GM21528 (cell line): ENCODE measurements around the gene KIAA0930.
A peak's percentile ranks its signal among the peaks of the same experiment; 100 is the strongest.

Experiments
- ATAC-seq: cut with Tn5 transposase; IDR thresholded peaks from one replicate; pipeline ENCODE4 v1.9.1; 2021; ENCODE audit warnings: mild to moderate bottlenecking, moderate library complexity; ENCODE audit not compliant: unreplicated experiment, low FRiP score

The KIAA0930 gene

DNA sequence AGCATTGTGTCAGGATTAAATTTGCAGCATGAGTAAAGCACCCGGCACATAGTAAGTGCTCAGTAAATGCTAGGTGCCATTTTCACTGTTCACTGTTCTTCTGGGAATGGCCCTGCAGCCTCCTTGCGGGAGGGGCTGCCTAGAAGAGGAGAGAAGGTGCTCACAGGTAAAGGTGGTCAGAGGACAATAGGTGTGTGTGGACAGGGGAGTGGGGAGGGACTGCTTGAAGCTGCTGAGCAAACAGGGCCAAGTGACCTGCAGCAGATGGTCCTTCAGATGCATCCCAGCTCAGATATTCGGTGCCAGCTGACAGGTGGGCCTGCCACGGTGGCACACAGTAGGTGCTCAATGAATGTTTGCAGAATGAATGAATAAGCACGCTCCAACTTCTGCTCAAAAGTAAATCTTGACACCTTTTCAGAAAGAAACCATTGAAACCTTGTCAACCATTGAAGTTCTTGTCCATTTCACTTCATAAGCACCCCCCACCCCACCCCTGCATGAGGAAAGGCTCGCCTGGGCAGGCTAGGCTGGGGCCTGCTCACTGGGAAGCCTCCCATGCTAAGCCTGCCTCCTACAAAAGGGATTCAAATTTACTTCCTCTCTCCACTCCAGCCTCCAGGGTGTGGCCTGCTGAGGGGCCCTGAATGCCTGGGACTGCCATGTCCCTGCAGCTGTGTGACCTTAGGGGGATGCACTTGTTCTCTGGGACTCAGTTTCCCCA is 1.6 kb downstream of the KIAA0930 start:
- ATAC-seq, result no peak

DNA sequence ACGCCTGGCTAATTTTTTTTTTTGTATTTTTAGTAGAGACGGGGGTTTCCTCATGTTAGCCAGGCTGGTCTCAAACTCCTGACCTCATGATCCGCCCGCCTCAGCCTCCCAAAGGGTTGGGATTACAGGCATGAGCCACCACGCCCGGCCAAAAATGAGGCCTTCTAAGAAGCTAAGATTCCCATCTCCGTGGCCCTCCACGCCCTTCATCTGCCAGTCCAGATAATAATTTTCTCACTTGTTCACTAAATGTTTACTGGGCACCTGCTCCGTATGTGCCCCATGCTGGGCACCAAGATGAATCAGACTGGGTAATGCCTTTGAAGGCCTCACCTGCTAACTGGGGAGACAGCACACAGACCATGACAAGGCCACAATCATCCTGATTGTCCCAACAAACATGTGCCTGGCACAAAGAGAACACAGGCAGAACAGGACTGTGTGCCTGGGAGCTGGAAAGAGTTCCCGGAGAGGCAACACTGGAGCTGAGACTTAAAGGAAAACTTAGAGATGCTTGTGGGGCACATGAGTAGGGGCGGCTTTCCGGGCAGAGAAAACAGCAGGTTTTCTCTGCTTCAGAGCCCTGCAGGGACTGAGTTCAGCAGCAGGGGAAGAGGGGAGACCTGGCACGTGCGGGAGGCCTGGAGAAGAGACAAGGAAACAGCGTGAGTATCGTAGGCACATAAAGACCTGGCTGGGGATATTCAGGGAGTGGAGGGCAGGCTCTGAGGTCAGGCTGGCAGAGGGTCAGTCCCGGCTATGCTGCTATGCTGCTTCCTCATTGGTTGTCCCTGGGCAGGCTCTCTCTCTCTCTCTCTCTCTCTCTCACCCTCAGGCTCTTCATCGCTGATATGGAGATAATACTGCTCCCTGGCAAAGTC is 2.4 kb downstream of the KIAA0930 start:
- ATAC-seq, result no peak

DNA sequence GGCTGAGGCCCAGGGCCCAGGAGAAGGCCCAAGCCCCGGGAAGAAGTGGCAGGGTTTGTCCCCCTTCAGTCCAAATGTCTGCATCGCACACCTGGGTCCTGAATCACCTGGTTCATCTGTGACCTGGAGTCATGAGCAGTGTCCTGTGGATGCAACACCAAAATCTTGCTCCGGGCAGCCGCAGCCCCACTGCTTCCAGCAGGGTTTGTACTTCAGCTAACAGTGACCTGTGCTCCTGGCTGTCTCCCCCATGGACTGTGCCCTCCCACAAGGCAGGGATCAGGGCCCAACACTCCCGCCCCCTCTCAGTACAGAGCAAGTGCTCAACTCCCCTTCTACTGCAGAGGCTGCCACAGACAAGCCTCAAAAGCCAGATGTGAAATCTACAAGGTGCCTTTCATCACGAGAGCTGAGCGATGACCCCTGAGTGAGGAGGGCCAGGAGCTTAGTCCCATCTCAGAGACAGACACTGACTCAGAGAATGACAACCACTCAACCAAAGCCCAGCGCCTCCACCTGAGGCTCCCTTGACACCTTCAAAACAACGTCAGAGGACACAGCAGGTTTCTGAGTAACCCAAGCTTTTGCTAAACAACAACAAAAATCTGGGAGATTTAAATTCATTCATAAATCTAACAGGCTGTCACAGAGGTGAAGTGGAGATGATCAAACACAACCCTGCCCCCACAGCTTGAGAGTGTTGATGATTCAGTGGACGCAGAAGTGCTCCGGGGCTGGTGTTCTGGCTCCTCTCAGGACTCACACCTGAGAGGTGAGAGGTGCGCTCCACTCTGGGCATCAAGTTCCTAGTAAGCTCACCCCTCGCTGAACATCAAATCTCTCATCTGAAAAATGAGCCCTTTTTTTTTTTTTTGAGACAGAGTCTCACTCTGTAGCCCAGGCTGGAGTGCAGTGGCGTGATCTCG is 3.4 kb downstream of the KIAA0930 start:
- no peak for ATAC-seq

DNA sequence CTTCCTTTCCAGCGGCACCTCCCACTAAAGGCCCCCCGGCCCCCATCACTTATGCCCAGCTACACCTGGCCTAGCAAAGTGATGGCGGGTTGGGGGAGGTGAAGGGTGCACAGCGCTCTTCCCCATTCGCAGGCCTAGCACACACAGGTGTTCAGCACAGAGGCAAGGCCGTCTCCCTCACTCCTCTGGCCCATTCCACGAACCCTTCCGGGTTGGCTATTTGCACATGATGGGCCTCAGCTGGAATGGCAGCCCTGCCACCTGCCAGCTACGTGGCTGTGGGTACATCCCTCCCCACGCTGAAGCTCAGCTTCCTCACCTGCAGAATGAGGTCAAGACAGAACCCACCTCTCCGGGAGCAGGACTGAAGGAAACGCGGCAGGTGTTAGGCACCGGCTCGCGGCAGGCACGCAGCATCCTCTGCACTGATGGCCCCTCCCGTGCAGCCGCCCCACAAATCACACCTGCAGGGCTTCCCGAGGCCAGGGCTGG is 4.8 kb downstream of the KIAA0930 start:
- peak; percentile 16 for ATAC-seq

DNA sequence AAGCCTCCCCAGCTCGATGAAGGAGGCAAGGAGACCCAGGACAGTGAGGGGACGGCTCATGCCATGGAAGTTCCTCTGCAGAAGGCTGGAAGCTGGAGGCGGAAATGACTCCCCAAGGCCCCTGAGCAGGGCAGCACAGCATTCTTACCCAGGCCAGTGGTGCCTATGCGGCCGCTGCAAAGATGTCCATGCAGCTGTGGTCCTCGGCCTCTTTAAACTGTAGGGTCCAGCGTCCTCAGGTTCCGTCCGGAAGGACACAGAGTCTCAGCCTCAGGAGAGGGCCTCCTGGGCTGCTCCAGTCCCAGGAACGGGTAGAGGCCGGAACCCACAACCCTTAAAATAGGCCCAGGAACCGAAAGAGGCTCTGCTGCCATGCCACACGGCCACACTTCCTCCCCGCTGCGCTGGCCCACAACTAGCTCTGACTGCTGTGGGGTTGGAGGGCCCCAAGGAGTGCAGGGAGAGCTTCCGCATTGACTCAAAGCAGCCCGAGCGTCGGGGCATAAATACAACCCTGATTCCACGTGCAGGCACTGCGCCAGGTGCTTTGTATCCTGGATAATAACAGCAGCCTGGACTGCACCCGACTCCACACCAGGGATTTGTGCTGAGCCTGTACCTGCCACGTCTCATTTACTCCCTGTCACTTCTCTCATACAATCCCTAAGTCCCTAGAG is 5.5 kb downstream of the KIAA0930 start:
- peak; percentile 58 for ATAC-seq

DNA sequence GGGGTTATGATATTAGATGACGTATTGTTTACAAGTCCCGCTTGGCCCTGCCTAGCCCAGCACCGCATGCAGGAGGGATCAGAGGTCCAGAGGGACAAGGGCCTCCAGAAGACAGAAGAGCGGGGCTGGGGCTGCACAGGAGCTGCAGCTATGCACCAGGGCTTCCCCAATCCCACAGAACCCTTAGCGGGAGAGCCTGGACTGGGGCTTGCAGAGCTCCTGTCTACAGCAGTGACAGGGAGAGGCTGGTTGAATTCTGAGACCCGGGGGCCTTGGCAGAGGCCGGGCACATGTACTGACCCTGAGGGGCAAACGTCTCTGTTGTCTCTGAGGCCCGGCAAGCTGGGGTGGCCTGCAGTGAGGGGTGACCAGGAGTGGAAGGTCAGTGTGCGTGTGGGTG is 6.9 kb downstream of the KIAA0930 start:
- ATAC-seq, result no peak

DNA sequence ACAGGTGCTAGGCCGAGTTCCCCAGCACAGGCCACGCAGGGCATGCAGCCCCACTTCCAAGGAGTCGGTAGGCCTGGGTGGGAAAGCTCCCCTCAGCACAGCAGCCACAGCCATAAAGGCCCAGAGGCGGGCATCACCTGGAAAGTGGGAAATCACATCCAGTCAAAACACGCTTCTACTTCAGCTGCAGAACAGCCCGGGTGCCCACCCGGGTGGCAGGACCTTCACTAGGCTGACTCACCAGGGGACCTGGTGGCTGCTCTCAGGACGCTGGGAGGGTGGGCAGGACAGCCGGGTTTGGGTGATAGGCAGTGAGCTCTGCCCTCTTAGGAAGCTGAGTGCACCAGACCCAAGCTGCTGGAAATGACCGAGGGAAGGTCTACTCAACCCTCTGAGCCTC is 7.3 kb downstream of the KIAA0930 start:
- no peak for ATAC-seq

DNA sequence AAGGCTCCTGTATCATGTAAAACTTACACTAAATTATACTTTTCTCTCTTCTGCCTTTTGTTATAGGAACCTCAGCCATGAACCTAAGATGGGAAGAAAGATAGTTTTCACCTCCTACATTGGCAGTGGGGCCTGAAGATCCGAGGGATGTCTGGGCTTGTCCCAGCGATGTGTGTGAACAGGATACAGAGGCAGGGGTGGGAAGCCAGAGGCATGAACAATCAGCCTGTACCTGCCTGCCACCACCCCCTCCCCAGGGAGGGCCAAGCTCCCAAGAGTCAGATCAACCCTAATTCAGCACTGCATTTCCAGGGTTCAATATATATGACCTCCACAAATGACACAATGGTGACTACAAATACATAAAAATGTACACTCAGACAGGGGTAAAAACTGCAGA is 9.4 kb downstream of the KIAA0930 start:
- ATAC-seq, result no peak

DNA sequence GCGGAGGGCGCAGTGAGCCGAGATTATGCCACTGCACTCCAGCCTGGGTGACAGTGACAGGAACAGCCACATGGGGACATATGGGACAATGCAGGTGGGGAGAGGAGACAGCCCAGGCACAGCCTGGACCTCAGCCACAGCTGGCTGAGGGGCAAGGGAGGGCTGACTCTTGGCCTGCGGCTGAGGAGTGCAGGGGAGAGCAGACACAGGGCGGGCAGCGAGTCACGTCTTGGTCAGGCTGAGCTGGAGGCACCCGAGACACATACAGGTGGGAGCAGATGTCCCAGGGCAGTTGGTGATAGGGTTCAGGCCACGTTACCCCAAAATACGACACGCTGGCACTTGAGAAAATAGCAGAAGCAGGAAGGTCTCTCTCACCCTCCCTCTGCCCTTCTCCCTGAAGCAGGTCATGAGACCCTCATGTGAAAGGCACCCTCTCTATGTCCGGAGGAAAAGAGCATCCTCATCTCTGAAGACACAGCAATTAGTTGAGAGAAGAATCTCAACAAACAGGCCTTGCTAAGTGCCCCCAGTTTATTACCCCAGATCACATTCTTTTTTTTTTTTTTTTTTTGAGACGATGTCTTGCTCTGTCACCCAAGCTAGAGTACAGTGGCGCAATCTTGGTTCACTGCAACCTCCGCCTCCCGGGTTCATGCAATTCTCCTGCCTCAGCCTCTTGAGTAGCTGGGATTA is 10.5 kb downstream of the KIAA0930 start:
- ATAC-seq, result no peak

DNA sequence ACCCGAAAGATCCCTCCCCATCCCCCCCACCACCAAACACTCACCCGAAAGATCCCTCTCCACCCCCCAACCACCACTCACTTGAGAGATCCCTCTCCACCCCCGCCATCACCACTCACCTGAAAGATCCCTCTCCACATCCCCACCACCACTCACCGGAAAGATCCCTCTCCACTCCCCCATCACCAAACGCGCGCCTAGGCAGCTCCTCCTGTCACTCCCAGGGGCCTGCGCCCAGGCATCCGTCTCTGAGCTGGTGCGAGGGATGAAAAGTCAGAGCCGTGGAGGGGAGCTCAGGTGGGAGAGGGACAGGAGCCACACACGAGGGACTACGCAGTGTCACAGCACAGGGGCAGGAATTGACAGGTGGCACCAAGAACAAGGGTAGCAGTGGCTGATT is 11.5 kb downstream of the KIAA0930 start:
- ATAC-seq, result no peak

DNA sequence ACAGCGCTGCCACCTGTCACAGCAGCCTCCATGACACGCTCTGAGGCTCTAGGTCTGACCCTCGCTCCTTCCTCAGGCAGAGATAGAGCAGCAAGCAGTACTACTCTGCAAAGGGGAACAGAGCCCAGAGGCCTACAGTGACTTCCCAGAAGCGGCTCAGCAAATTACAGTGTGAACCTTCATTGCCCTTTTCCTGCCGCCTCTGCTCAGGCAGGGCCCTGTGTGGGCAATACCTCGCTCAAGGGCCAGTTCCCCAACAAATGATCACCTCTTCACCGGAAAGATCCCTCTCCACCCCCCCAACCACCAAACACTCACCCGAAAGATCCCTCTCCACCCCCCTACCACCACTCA is 12.3 kb downstream of the KIAA0930 start:
- no peak for ATAC-seq

DNA sequence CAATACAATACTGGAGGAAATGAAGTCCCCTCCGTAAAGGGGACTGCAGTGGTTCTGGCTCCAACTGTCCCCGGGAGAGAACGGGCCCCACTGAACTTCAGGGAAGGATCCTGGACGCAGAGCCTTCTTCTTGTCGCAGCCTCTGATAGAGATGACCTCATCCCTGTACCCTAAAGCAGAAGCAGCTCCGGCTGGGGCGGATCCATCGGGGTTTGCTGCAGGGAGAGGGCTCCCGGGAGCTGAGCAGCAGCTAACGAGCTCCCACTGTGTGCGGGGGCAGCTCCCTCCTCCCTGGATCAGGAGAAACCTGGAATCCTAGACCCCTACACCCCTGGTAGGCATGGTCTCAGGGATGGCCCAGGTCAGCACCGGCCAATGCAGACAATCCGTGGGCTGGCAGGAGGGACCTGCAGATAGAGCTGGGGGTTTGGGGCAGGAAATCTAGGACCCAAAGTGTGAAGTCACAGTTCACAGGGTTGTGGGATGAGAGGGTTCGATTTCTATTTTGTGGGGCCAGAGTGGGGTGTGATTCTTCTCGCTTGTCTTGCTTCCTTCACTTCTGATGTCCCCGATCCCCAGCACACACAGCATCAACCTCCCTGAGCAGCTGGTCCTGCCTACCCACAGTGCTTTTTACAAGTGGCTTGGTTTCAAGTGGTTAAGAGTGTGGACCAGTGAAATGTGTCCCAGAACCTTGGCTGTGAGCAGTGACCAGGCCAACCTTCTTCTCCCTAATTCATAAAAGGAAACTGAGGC is 12.9 kb downstream of the KIAA0930 start:
- no peak for ATAC-seq

DNA sequence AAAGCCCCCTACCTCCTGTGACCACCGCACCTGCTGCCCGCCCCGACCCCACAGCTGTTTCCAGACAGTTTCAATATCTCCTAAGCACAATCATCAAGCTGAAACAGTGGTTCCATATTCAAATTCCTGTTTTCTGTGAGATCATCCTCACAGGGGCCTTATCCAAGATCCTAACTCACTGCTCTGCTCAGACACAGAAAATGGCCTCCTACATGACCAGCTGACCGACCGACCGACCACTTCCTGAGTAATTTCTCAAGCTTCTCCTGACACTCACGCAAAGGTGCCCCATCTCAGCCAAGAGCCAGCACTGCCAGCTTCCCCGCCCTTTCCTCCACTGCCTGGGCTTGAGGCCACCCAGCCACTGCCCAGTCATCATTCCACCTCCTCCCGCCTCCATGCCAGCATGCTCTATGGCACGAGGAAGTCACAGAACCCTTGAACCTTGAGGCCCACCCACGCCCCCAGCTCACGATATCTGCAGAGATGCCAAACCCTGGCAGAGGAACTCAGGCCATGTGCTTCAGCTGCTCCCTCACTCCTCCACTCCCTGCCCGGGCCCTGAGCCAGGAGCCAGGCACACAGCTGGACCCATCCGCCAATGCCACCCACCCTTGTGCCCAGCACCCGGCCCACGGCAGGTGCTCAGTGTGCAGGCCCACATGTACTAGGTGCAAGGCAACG is 14.0 kb downstream of the KIAA0930 start:
- no peak for ATAC-seq

DNA sequence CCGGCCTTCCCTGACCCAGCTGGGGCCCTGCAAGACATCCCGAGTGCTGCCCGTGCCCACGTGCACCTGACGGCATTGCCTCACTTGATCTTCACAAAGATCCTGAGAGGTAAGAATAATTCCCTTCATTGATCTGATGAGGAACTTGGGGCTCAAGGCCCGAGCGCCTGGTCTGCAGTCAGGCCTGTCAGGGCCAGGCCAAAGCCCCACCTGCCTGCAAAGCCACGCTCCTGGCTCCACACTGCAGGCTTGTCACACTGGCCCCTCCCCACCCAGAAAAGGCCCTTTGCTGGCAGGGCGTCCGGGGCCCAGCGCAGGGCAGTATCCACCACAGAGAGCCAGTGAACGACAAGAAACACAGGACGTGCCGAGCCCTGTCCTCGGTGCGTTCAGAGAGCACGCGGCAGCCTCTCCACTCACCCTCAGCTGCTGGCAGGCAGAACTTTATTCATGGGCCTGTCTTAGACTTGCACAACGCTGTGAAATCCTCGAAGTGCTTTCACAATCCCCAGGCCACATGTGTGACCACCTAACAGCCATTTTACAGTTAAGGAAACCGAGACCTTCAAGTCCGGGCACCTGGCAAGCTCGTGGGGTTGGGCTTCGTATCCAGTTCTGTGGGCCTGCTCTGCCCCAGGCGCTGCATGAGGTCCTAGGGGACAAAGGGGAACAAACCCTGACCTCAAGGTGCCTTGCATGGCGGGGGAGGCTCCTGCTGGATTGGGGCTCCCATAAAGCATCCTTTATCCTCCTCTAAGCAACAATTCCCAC is 14.8 kb downstream of the KIAA0930 start:
- ATAC-seq, result no peak

DNA sequence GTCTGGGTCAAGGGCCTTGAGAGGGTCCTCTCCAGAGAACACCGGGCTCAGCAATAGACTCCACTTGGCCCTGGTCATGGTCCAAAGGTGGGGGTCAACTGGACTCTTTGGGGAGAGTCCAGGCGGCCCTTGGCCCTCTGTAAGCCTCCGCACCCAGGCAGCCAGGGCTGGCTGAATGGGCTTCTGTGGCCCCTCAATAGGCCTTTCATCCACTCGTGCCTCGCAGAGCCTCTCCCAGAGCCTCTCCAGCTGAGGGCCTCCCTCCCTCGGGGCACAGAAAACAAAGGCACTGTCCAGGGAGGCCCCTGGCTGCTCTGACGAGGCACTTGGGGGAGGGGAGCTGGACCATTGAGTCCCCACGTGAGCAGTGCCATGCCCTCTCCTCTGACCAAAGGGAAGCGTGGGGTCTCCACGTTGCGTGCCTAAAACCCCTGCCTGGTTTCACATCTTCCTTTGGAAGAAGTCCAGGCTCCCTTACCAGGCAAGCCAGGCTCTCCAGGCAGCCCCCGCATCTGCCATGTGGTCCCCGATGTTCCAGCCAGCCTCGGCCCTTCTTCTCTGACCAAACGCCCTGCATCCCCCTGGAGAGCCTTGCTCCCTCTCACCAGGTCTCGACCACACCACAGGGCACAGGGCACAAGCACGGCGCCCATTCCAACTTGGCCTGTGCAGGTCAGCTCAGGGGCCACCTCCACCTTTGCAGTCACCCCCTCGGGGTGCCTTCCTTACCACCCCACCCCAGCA is 15.5 kb downstream of the KIAA0930 start:
- ATAC-seq, result no peak

DNA sequence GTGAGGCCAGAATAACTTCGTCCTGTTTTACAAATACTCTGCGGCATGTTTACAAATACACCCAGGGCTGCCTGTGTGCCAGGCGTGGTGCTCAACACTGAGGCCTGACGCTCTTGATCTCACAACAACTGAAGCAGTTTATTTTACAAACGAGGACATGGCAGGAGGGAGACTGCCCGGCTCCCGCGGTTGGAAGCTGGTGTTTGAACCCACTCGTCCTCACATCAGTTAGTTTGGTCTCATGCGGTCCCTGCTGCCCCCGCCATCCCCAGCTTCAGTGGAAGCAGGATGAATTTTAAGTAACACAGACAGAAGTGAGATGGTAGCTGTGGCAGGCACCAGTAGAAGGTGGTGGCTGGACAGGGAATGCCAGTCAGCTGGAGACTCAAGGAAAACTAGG is 16.4 kb downstream of the KIAA0930 start:
- ATAC-seq, result no peak
